ENCODE measurements around the gene FBXL7.

Gene FBXL7

GRCh38 chr5:15904899-15905830, 405.2 kb downstream of the FBXL7 start:
- no peak for DNase-seq

- no peak for DNase-seq
Measured at GRCh38 chr5:15914638-15915037, 414.7 kb downstream of the FBXL7 start.

DNA sequence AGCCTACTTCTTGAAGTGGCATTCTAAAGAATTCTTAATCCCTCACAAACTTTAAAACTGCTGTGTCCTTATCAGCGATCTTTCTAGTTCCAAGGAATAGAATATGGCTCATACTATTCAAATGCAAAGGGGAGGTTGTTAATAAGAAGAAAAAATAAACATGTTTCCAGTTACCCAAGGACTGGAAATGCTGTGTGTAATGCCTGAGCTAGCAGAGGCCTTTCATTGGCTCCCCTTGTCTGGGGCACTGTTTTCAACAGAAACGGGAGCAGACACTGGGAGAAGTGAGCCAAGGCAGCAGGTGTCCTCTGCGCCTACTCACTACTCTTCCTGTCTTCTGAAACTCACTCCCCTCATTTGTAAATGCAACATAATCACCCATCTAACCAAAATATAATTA, 426.6 kb downstream of the FBXL7 start:
- DNase-seq = no peak

DNA sequence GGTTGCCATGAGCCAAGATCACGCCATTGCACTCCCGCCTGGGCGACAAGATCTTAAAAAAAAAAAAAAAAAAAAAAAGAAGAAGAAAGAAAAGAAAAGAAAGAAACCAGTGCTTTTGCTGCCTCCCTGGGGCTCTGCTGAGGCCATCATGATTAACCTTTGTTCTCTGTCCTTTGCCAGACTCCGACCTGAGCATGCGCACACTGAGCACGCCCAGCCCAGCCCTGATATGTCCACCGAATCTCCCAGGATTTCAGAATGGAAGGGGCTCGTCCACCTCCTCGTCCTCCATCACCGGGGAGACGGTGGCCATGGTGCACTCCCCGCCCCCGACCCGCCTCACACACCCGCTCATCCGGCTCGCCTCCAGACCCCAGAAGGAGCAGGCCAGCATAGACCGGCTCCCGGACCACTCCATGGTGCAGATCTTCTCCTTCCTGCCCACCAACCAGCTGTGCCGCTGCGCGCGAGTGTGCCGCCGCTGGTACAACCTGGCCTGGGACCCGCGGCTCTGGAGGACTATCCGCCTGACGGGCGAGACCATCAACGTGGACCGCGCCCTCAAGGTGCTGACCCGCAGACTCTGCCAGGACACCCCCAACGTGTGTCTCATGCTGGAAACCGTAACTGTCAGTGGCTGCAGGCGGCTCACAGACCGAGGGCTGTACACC, 427.9 kb downstream of the FBXL7 start:
- DNase-seq = no peak

DNA sequence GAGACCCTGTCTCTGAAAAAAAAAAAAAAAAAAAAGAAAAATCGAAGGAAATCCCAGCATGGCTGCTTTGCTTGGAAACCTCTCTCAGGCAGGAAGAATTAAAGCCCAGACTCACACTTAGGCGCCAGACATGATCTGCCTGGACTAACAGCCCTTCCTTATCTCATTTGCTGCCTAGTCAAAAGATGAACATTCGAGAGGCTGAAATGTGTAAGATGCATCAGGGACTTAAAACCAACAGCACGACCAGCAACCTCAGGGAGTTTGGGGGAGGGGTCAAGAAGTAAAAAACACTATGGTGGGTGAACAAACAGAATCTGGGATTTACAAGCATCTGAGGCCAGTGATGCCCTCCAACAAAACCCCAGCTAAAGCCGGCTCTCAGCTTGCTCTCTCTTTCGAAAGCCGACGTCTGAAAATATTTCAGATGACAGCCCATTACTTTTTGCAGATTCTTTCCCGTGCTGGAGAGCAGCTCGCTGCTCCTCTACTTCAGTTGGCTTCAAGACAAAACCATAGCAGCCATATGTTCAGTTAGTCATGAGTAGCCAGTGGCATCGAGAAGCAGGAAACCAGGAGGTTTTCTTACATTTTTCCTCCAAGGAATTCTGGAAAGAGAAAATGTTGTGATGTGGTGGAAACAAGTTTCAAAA, 429.8 kb downstream of the FBXL7 start:
- no peak for DNase-seq

- DNase-seq = no peak
Measured at GRCh38 chr5:15932066-15932465, 432.1 kb downstream of the FBXL7 start.

- DNase-seq = no peak
Measured at GRCh38 chr5:15933259-15934207, 433.6 kb downstream of the FBXL7 start.

- no peak for DNase-seq
Measured at GRCh38 chr5:15936505-15937245, 436.7 kb downstream of the FBXL7 start.

DNA sequence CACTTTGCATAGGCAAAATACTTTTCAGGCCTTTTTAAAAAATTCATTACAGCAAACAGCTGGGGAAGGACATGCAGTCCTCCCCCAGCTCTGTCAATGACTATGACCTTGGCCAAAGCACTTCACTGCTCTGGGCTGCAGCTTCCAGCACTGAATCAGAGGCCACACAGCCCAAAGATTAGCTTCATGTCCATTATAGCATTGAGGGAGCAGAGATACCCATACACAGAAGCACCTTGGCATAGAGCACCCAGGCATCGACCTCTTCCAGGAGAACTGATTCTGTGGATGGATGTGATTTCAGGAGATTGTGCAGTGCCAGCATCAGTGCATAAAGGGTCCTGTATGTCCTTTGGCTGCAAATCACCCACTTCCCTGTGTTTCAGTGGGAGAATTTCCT, 437.7 kb downstream of the FBXL7 start:
- no peak for DNase-seq

DNA sequence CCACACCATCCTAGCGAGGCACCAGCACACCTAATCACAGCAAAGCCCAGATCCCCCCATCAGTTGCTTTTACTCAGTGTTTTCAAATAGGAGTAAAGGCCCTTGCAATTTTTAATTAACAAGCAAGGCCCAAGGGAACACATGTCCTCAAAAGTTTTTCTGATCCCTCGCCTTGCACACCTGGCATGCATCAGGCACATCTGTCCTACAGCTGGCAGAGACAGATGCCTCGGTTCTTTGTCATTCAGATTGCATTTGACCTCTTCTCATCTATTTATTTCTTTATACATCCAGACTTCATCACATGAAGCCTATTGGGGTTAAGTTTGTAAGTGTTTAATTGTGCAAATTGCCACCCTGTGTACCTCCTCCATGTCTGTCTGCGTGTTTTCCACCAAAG, 438.2 kb downstream of the FBXL7 start:
- no peak for DNase-seq

DNA sequence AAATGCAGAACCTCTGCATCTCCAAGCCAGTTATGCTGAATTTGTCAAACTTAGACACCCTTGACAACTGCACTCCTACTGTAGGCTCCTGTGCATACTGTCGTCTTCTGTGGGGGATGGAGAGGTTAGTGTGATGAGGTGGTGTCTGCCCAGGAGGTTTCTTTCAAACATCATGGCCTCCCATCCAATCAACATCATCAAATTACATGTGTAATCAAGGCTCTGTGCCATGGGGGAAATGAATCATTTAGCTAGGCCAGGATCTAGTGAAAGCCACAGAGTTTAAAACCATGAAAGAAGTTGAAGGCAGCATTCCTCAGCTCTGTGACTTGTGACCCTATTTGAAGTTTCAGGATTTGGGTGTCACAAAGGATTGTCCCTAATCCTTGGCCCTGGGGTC, 439.0 kb downstream of the FBXL7 start:
- DNase-seq = no peak

DNA sequence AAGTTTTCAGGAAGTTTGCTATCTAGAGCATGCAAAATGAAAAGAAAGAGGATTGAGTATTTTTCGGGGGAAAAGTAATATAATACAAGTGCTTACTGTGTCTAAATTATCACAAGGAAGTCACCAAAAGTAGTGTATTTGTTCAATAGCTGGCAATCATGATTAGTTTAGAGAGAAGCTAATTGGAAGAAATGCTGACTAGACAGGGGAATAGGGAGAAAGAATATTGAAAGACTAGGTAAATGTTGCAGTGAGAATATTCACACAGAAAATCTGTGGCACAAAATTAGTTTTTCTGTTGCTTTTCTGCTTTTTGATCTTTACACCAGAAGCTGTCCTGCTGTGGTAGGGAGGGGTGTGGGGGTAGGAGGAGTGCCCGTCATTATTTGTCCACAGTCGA, 440.9 kb downstream of the FBXL7 start:
- no peak for DNase-seq

DNA sequence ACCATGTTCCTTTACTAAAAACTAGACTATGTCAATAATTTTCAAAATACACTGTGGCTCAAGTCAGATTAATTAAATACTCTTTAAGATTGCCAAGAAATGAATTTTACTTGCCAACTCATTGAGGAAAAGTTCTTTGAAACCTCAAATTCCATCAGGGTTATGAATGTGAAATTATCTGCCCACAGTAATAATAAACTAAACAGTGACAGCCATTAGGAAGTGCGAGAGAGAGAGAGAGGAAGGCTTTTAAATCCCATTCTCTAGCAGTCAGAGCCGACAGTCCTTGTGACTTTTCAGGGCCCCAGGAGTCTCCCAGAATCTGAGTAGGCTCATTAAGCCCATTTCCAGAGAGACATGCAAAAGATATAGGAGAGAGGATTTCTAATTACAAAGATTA, 443.5 kb downstream of the FBXL7 start:
- no peak for DNase-seq

DNA sequence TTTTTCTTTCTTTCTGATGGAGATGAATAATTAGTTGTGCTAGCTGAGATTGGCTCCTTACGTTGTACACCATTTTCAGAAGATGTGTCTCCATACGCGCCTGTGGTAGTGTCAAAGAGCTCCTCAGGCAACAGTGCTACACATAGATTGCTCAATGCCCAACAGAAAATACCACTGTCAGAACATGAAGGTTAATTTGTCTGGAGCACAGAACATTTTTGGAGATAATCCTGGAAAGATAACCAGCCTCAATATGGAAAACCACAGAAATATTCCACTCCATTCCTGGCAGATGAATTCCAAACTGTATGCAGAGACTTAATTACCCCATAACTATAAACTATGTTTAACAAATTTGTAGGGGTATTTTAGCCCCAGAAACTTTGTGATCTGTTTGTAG, 446.0 kb downstream of the FBXL7 start:
- no peak for DNase-seq

GRCh38 chr5:15948190-15948589, 448.2 kb downstream of the FBXL7 start:
- DNase-seq = no peak

- no peak for DNase-seq
Measured at GRCh38 chr5:15951126-15951525, 451.1 kb downstream of the FBXL7 start.

- DNase-seq = no peak
Measured at GRCh38 chr5:15951550-15951949, 451.6 kb downstream of the FBXL7 start.

DNA sequence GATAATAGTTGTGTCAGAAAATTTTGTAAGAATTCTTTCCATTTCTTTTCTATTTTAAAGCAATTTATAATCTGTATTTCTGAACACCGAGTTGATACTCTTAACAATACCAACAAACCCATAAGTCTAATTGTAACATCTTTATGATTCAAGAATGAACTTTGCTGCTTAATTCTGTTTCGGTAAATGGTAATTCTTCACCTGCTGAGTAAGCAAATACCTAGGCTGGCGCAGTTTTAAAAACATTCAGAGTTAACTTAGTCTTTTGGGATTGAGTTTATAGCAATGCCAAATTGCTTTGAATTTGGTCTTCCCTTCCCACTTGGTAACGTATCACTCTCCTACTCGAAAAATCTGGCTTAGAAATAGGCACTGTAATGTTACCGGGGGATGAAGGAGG, 456.6 kb downstream of the FBXL7 start:
- no peak for DNase-seq

GRCh38 chr5:15957124-15957523, 457.1 kb downstream of the FBXL7 start:
- no peak for DNase-seq

DNA sequence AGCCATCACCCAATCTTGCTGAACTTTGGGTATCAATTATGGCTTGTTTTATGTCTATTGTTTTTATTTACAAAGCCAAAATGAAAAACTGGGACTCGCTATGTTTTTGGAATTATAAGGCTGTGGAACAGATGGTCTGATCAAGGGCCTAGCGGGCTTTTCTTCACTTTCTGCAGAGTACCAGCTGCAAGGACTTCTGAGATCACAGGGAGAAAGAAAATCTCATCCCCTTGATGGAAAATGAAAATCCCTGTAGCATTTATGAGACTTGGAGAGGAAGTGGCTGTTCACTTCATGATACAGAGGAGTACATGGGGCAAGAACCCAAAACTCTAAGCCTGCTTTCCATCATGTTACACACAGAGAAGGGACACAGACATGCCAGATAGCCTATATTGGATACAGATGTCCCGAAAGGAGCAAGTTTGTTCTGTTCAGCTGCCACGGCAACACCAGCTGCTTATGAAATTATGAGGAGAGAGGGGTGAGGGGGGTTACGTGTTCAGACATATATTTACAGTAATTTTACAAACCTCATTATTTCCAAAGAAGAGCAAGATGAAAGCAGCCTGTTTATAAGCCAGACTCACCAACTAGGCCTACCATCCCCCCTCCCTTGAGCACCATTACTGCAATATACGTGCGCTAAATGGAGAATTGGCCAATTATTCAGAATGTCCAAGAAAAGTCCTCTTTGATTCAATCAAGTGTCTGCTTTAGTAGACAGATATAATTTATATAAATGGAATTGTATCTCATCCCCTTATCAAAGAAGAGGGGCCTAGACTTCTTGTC, 459.6 kb downstream of the FBXL7 start:
- peak; percentile 82 for DNase-seq

GRCh38 chr5:15966066-15966640, 466.2 kb downstream of the FBXL7 start:
- no peak for DNase-seq
